ENCODE data around the gene GOLGA6L10.
"Not testable (repeated sequence)": the region's sequence is repeated elsewhere in the genome, so short reads cannot be mapped to it uniquely, and the experiment has no call there.

Gene GOLGA6L10

GRCh38 chr15:82317091-82317489, 32.2 kb downstream of the GOLGA6L10 start:
- no peak for DNase-seq

GRCh38 chr15:82316247-82317090, 32.8 kb downstream of the GOLGA6L10 start:
- not testable (repeated sequence) for DNase-seq

GRCh38 chr15:82315519-82316246, 33.6 kb downstream of the GOLGA6L10 start:
- DNase-seq: peak; percentile 11 to 48

- DNase-seq: no peak
These were observed 34.3 kb downstream of the GOLGA6L10 start for GRCh38 chr15:82314769-82315518.

- DNase-seq: not testable (repeated sequence)
These were observed 35.1 kb downstream of the GOLGA6L10 start for GRCh38 chr15:82313951-82314768.

GRCh38 chr15:82313446-82313845, 35.8 kb downstream of the GOLGA6L10 start:
- no peak for DNase-seq

GRCh38 chr15:82312586-82313349, 36.5 kb downstream of the GOLGA6L10 start:
- no peak for DNase-seq

GRCh38 chr15:82311321-82311720, 38.0 kb downstream of the GOLGA6L10 start:
- DNase-seq: not testable (repeated sequence)

GRCh38 chr15:82309802-82310201, 39.5 kb downstream of the GOLGA6L10 start:
- DNase-seq: no peak

GRCh38 chr15:82307714-82308081, 41.6 kb downstream of the GOLGA6L10 start:
- no peak for DNase-seq

GRCh38 chr15:82306791-82307713, 42.2 kb downstream of the GOLGA6L10 start:
- no peak for DNase-seq

GRCh38 chr15:82305621-82306048, 43.6 kb downstream of the GOLGA6L10 start:
- DNase-seq: no peak

- DNase-seq: no peak
These were observed 44.5 kb downstream of the GOLGA6L10 start for GRCh38 chr15:82304778-82305090.

- no peak for DNase-seq
These were observed 45.1 kb downstream of the GOLGA6L10 start for GRCh38 chr15:82303956-82304777.

GRCh38 chr15:82301296-82302016, 47.8 kb downstream of the GOLGA6L10 start:
- no peak for DNase-seq

- no peak for DNase-seq
These were observed 48.4 kb downstream of the GOLGA6L10 start for GRCh38 chr15:82300883-82301282.

- DNase-seq: not testable (repeated sequence)
These were observed 48.9 kb downstream of the GOLGA6L10 start for GRCh38 chr15:82300326-82300725.

GRCh38 chr15:82299511-82299914, 49.8 kb downstream of the GOLGA6L10 start:
- DNase-seq: not testable (repeated sequence)

GRCh38 chr15:82298520-82298919, 50.8 kb downstream of the GOLGA6L10 start:
- DNase-seq: no peak

All from cerebellar nuclear complex (tissue), 1 donor.